Activated B cell treated with CpG ODN at 0.5 μM for 24 hours (primary cell): ENCODE results near the gene NXPE1. TPM values are rescaled to one million over a fixed set of nuclear protein-coding genes. Genes with fewer than 3 reads are reported as not detected.

Source experiments
- ATAC-seq: fragments of 200-7000 bp; cut with Tn5 transposase; one replicate; pipeline ENCODE4 v1.10.0; 2021; ENCODE audit warnings: low read depth, mild to moderate bottlenecking, moderate library complexity
- CTCF ChIA-PET: fragments of 350-600 bp; sonication (Branson Sonifier 250); formaldehyde crosslinking; loops from one replicate; lab custom pipeline; 2021; ENCODE audit warnings: antibody characterized with exemption; lab: Charles Lee
- POLR2A ChIA-PET: fragments of 350-600 bp; sonication (Branson Sonifier 250); formaldehyde crosslinking; loops from one replicate; lab custom pipeline; 2021; ENCODE audit warnings: antibody characterized with exemption; lab: Charles Lee
- DNase-seq: peaks from one replicate; pipeline ENCODE4 v3.0.0; 2022
- H3K27ac Mint-ChIP-seq: one replicate; pipeline ENCODE4 v1.8.0; 2020; ENCODE audit warnings: mixed read lengths
- H3K27me3 Mint-ChIP-seq: one replicate; pipeline ENCODE4 v1.8.0; 2021; ENCODE audit warnings: mixed read lengths
- H3K36me3 Mint-ChIP-seq: one replicate; pipeline ENCODE4 v1.8.0; 2021; ENCODE audit warnings: low read depth, mixed read lengths
- H3K4me1 Mint-ChIP-seq: one replicate; pipeline ENCODE4 v1.8.0; 2021; ENCODE audit warnings: mixed read lengths
- H3K4me3 Mint-ChIP-seq: one replicate; pipeline ENCODE4 v1.8.0; 2020; ENCODE audit warnings: mild to moderate bottlenecking, mixed read lengths
- H3K9me3 Mint-ChIP-seq: one replicate; pipeline ENCODE4 v1.8.0; 2020; ENCODE audit warnings: mixed read lengths
- intact Hi-C: fragments of 100-400 bp; cut with micrococcal nuclease; formaldehyde crosslinking; loops from one replicate; pipeline ENCODE4 v1.15.1; 2024
- total RNA-seq: library from RNA; stranded (reverse); gene quantifications from 2 replicates; pipeline ENCODE4 v1.2.3, GENCODE V29; 2022
- TF ChIP-seq, protein P1 (sequence below): fragments of 200-600 bp; IDR thresholded peaks from one replicate; pipeline ENCODE4 v1.8.0; 2022; ENCODE audit warnings: antibody characterized with exemption, mild to moderate bottlenecking

Gene NXPE1
- total RNA-seq, 1 donor from 2014 or later, result not detected

DNA sequence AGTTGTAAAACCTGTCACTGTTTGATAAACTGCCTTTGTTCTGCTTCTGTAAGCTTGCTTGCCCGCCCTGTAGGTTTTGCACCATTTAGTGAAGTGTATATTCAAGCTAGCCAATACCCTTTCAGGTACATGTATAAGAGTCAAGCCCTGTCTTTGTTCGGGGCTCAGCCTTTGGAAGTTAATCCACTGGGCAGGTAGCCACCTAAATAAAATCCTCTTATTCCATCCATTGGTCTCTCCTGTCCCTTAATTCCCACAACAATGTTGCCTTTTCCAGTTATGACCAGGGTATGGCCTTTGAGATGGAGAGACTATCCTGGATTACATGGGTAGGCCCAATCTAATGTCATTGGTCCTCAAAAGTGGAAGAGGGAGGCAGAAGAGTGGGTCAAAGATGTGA is 34.0 kb downstream of the NXPE1 start:
- Mint-ChIP-seq H3K4me1 (no peaks in the 10 kb centered on the region), H3K36me3 (no peaks in the 10 kb centered on the region), H3K27me3 (peaks cover 6% of the 10 kb centered on the region), H3K27ac (no peak overlapping the region), H3K4me3 (no peak overlapping the region), H3K9me3 (peaks cover 15% of the 10 kb centered on the region)
- TF ChIP-seq, protein P1, sequence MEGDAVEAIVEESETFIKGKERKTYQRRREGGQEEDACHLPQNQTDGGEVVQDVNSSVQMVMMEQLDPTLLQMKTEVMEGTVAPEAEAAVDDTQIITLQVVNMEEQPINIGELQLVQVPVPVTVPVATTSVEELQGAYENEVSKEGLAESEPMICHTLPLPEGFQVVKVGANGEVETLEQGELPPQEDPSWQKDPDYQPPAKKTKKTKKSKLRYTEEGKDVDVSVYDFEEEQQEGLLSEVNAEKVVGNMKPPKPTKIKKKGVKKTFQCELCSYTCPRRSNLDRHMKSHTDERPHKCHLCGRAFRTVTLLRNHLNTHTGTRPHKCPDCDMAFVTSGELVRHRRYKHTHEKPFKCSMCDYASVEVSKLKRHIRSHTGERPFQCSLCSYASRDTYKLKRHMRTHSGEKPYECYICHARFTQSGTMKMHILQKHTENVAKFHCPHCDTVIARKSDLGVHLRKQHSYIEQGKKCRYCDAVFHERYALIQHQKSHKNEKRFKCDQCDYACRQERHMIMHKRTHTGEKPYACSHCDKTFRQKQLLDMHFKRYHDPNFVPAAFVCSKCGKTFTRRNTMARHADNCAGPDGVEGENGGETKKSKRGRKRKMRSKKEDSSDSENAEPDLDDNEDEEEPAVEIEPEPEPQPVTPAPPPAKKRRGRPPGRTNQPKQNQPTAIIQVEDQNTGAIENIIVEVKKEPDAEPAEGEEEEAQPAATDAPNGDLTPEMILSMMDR, result no peak
- ChIA-PET CTCF (no interaction called here), POLR2A (no interaction called here)
- intact Hi-C loops, result no loop called here
- no peak for DNase-seq
- ATAC-seq, result no peak

DNA sequence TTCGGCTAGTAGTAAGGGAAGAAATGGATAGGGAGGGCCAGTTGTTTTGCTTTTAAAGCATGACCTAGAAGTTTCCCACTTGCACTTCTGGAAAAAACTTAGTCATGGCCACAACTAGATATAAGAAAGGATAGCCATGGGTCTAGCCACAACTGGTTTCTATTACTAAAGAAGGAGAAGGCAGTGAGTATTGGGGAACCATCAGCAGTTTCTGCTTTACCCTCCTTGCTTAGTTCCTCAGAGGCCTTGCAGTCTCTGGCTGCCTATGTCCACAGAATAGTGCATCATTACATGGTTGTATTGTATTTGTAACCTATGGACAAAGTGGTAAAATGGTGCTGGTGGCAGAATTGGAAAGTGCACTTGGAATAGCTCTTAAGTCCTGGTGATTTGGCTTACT is 35.6 kb downstream of the NXPE1 start:
- DNase-seq, result no peak
- no peak overlapping the region for H3K27ac Mint-ChIP-seq
- H3K4me1 Mint-ChIP-seq, result no peaks in the 10 kb centered on the region
- POLR2A ChIA-PET, result no interaction called here
- no peaks in the 10 kb centered on the region for H3K36me3 Mint-ChIP-seq
- TF ChIP-seq, protein P1, result no peak
- no peak for ATAC-seq
- H3K27me3 Mint-ChIP-seq, result peaks cover 6% of the 10 kb centered on the region
- intact Hi-C loops, result no loop called here
- peaks cover 15% of the 10 kb centered on the region for H3K9me3 Mint-ChIP-seq
- no peak overlapping the region for H3K4me3 Mint-ChIP-seq
- CTCF ChIA-PET, result no interaction called here

DNA sequence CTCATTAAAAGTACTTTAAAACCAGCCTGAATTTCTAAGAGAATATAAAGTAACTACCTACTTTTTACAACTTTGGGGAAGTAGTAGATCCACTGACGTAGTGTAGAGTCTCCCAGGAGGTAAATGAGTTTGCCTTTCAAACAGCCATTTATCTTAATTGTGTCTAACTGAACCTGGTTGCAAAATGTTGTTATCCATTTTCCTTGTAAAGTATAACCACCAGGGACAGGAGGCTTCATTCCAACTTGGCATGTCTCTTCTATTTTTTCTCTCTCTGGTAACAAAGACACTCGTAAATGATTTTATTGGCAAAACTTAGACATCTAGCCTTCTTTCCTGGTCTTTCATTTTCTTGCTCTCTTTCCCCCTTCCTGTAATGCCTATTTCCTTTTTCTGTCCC is 36.9 kb downstream of the NXPE1 start:
- Mint-ChIP-seq H3K4me1 (no peaks in the 10 kb centered on the region), H3K27ac (no peak overlapping the region), H3K36me3 (no peaks in the 10 kb centered on the region), H3K4me3 (no peak overlapping the region), H3K27me3 (peaks cover 6% of the 10 kb centered on the region), H3K9me3 (peaks cover 15% of the 10 kb centered on the region)
- POLR2A ChIA-PET, result no interaction called here
- CTCF ChIA-PET, result no interaction called here
- intact Hi-C loops, result no loop called here
- ATAC-seq, result no peak
- DNase-seq, result no peak
- TF ChIP-seq, protein P1, result no peak

DNA sequence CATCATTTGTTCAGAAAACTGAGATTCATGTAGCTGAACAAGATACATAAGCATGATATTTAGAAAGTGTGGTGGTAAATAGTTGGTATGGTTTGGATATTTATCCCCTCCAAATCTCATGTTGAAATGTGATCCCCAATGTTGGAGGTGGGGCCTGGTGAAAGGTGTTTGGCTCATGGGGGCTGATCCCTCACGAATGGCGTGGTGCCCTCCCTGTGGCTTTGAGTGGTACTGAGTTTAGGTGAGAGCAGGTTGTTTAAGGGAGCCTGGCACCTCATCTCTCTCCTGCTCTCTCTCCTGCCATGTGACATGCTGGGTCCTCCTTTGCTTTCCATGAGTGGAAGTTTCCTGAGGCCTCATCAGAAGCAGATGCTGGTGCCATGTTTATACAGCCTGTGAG is 48.1 kb downstream of the NXPE1 start:
- intact Hi-C loops, result no loop called here
- H3K4me1 Mint-ChIP-seq, result no peaks in the 10 kb centered on the region
- H3K4me3 Mint-ChIP-seq, result no peak overlapping the region
- TF ChIP-seq, protein P1, result no peak
- H3K27ac Mint-ChIP-seq, result no peak overlapping the region
- H3K36me3 Mint-ChIP-seq, result no peaks in the 10 kb centered on the region
- no peak for ATAC-seq
- CTCF ChIA-PET, result no interaction called here
- DNase-seq, result no peak
- peaks cover 3% of the 10 kb centered on the region for H3K9me3 Mint-ChIP-seq
- peaks cover 5% of the 10 kb centered on the region for H3K27me3 Mint-ChIP-seq
- POLR2A ChIA-PET, result no interaction called here

DNA sequence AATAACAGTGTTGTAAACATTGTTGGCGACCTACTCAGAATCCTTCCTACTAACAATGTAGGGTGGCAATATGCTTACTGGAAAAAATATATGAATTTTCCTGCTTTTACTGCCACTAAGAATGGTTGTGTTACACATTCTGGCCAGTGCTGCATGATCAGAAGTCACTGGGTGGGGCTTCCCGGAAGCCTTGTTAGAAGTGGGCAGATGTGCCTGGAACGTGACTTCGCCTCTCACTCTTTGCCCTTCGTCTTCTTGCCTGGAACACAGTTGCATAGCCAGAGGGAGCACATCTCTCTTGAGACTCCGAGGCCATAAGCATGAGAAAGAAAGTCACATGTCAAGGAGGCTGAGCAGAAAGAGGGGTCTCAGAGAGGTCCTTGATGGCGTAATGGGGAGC is 48.6 kb downstream of the NXPE1 start:
- CTCF ChIA-PET, result no interaction called here
- no peak for DNase-seq
- H3K36me3 Mint-ChIP-seq, result no peaks in the 10 kb centered on the region
- POLR2A ChIA-PET, result no interaction called here
- no peak overlapping the region for H3K4me3 Mint-ChIP-seq
- no peak overlapping the region for H3K27ac Mint-ChIP-seq
- peaks cover 3% of the 10 kb centered on the region for H3K9me3 Mint-ChIP-seq
- TF ChIP-seq, protein P1, result no peak
- peaks cover 9% of the 10 kb centered on the region for H3K27me3 Mint-ChIP-seq
- no peak for ATAC-seq
- intact Hi-C loops, result no loop called here
- no peaks in the 10 kb centered on the region for H3K4me1 Mint-ChIP-seq
